Neuronal stem cell (in vitro differentiated cells): ENCODE data around the gene DENND6B.

ENCODE experiments used
- DNase-seq: peaks from one replicate; pipeline ENCODE4 v3.0.0-alpha.2; 2013; ENCODE audit warnings: low spot score
- H2AFZ ChIP-seq: one replicate; pipeline ENCODE4 v1.6.1; 2013; ENCODE audit warnings: mild to moderate bottlenecking, low read length, inconsistent platforms
- H2AK5ac ChIP-seq: 2 replicates; pipeline ENCODE4 v1.6.1; 2013; ENCODE audit warnings: low read depth, mild to moderate bottlenecking, inconsistent platforms, low read length, moderate library complexity, mixed read lengths
- H2BK120ac ChIP-seq: 2 replicates; pipeline ENCODE4 v1.6.1; 2013; ENCODE audit warnings: low read depth, mild to moderate bottlenecking, inconsistent platforms, low read length, moderate library complexity, mixed read lengths
- H2BK12ac ChIP-seq: one replicate; pipeline ENCODE4 v1.6.1; 2013; ENCODE audit warnings: low read length, inconsistent platforms
- H2BK15ac ChIP-seq: 2 replicates; pipeline ENCODE4 v1.6.1; 2013; ENCODE audit warnings: mild to moderate bottlenecking, low read length, inconsistent platforms, mixed read lengths
- H2BK5ac ChIP-seq: one replicate; pipeline ENCODE4 v1.6.1; 2013; ENCODE audit warnings: inconsistent platforms, mild to moderate bottlenecking, low read length, moderate library complexity
- H3K14ac ChIP-seq: one replicate; pipeline ENCODE4 v1.6.1; 2013; ENCODE audit warnings: low read length, inconsistent platforms
- H3K18ac ChIP-seq: 2 replicates; pipeline ENCODE4 v1.6.1; 2013; ENCODE audit warnings: low read length, inconsistent platforms
- H3K23ac ChIP-seq: 2 replicates; pipeline ENCODE4 v1.6.1; 2013; ENCODE audit warnings: low read depth, mild to moderate bottlenecking, mixed read lengths, low read length, inconsistent platforms; ENCODE audit not compliant: poor library complexity
- H3K27ac ChIP-seq: replicated peaks from 3 replicates; pipeline ENCODE4 v1.5.1; 2013; ENCODE audit warnings: low read length, inconsistent platforms
- H3K27me3 ChIP-seq, 3 experiments: 2 replicates each; pipeline ENCODE4 v1.6.1; 2013; ENCODE audit warnings: low read length in 3 of 3, mild to moderate bottlenecking in 2 of 3, inconsistent platforms in 1 of 3, low read depth in 1 of 3, mixed read lengths in 1 of 3, moderate library complexity in 1 of 3; ENCODE audit not compliant: control insufficient read depth in 3 of 3, insufficient read depth in 3 of 3
- H3K36me3 ChIP-seq, 2 donors: replicated peaks in 1 of 2; 2 replicates each; pipeline ENCODE4 v1.6.1; 2013; ENCODE audit warnings: low read length in 2 of 2; ENCODE audit not compliant: control insufficient read depth in 2 of 2, insufficient read depth in 2 of 2
- H3K4ac ChIP-seq: 2 replicates; pipeline ENCODE4 v1.6.1; 2013; ENCODE audit warnings: inconsistent platforms, mild to moderate bottlenecking, low read length, moderate library complexity
- H3K4me1 ChIP-seq, 2 donors: 1 replicate in 1 of 2; 2 replicates in 1 of 2; pipeline ENCODE4 v1.6.1; 2013; ENCODE audit warnings: low read length in 2 of 2, low read depth in 1 of 2; ENCODE audit not compliant: control insufficient read depth in 2 of 2, insufficient read depth in 1 of 2
- H3K4me2 ChIP-seq: one replicate; pipeline ENCODE4 v1.6.1; 2013; ENCODE audit warnings: mild to moderate bottlenecking, low read length, inconsistent platforms; ENCODE audit not compliant: insufficient read depth, poor library complexity, severe bottlenecking
- H3K4me3 ChIP-seq, 2 donors: 2 replicates each; pipeline ENCODE4 v1.5.1; 2013; ENCODE audit warnings: low read length in 2 of 2, mild to moderate bottlenecking in 2 of 2, inconsistent platforms in 1 of 2, moderate library complexity in 1 of 2
- H3K79me1 ChIP-seq: one replicate; pipeline ENCODE4 v1.6.1; 2013; ENCODE audit warnings: low read depth, mild to moderate bottlenecking, inconsistent platforms, low read length, moderate library complexity
- H3K9ac ChIP-seq: one replicate; pipeline ENCODE4 v1.6.1; 2013; ENCODE audit warnings: mild to moderate bottlenecking, low read depth, low read length, inconsistent platforms; ENCODE audit not compliant: poor library complexity
- H3K9me3 ChIP-seq, 2 donors: replicated peaks in 1 of 2; 2 replicates each; pipeline versions ENCODE3 to v1.6.1; 2013; ENCODE audit warnings: low read length in 2 of 2, mild to moderate bottlenecking in 2 of 2, inconsistent platforms in 1 of 2, low read depth in 1 of 2, mixed read lengths in 1 of 2, moderate library complexity in 1 of 2; ENCODE audit not compliant: control insufficient read depth in 2 of 2, insufficient read depth in 1 of 2
- H4K8ac ChIP-seq: one replicate; pipeline ENCODE4 v1.6.1; 2013; ENCODE audit warnings: low read depth, mild to moderate bottlenecking, inconsistent platforms, low read length, moderate library complexity
- H4K91ac ChIP-seq: one replicate; pipeline ENCODE4 v1.6.1; 2013; ENCODE audit warnings: low read length, low read depth, mild to moderate bottlenecking, inconsistent platforms; ENCODE audit not compliant: poor library complexity
- WGBS, 2 donors: extraction: QIAGEN DNeasy Blood & Tissue Kit; methylation state at CpG; one replicate each; pipeline ENCODE4 v1.1.7; 2013; ENCODE audit warnings: missing lambda C conversion rate in 2 of 2, mixed read lengths in 1 of 2; ENCODE audit not compliant: insufficient read length in 2 of 2, insufficient replicate concordance in 1 of 2; ENCODE audit errors: extremely low coverage in 2 of 2; 5-methylcytosine and 5-hydroxymethylcytosine counted together

The DENND6B gene

GRCh38 chr22:50308986-50309600, 17.7 kb downstream of the DENND6B start:
- peak overlapping the region; percentile 95 for H3K18ac ChIP-seq
- H3K27ac ChIP-seq: peak overlapping the region; percentile 81
- peak overlapping the region; percentile 28 for H2AFZ ChIP-seq
- H4K91ac ChIP-seq: no peak overlapping the region
- WGBS, 2 donors: no CpG with 5 or more reads among the region's 9 CpGs
- H3K4me3 ChIP-seq: no peak overlapping the region
- H3K79me1 ChIP-seq: peaks cover 19% of the 10 kb centered on the region
- H4K8ac ChIP-seq: no peak overlapping the region
- peak overlapping the region; percentile 71 for H3K14ac ChIP-seq
- H2BK120ac ChIP-seq: peak overlapping the region; percentile 81
- no peaks in the 10 kb centered on the region for H3K27me3 ChIP-seq
- H3K36me3 ChIP-seq: peaks cover 4 to 19% of the 10 kb centered on the region in 2 donors
- H2BK15ac ChIP-seq: peak overlapping the region; percentile 100
- no peaks in the 10 kb centered on the region for H3K9me3 ChIP-seq
- H3K4me2 ChIP-seq: no peak overlapping the region
- H2AK5ac ChIP-seq: peak overlapping the region; percentile 100
- peak overlapping the region; percentile 94 for H2BK12ac ChIP-seq
- H3K4ac ChIP-seq: no peak overlapping the region
- H2BK5ac ChIP-seq: peak overlapping the region; percentile 70
- H3K9ac ChIP-seq: no peak overlapping the region
- H3K23ac ChIP-seq: peak overlapping the region; percentile 91
- DNase-seq: no peak
- peaks cover 38 to 41% of the 10 kb centered on the region in 2 donors for H3K4me1 ChIP-seq

- H2AK5ac ChIP-seq: peak overlapping the region; percentile 100
- no peak overlapping the region for H3K4me3 ChIP-seq
- H3K4ac ChIP-seq: peak overlapping the region; percentile 95
- peak overlapping the region; percentile 90 for H2BK5ac ChIP-seq
- H2BK12ac ChIP-seq: peak overlapping the region; percentile 99
- H3K27ac ChIP-seq: peak overlapping the region; percentile 81
- H4K91ac ChIP-seq: no peak overlapping the region
- no peaks in the 10 kb centered on the region for H3K9me3 ChIP-seq
- peak overlapping the region; percentile 28 for H2AFZ ChIP-seq
- H3K36me3 ChIP-seq: peaks cover 4 to 24% of the 10 kb centered on the region in 2 donors
- H3K9ac ChIP-seq: no peak overlapping the region
- no CpG with 5 or more reads among the region's 7 CpGs for WGBS, 2 donors
- no peak overlapping the region for H4K8ac ChIP-seq
- H2BK15ac ChIP-seq: peak overlapping the region; percentile 100
- H3K79me1 ChIP-seq: peaks cover 23% of the 10 kb centered on the region
- H3K4me1 ChIP-seq: peaks cover 42 to 44% of the 10 kb centered on the region in 2 donors
- H3K23ac ChIP-seq: no peak overlapping the region
- no peak for DNase-seq
- H3K27me3 ChIP-seq: no peaks in the 10 kb centered on the region
- H3K14ac ChIP-seq: peak overlapping the region; percentile 31
- no peak overlapping the region for H3K4me2 ChIP-seq
- peak overlapping the region; percentile 97 for H3K18ac ChIP-seq
- no peak overlapping the region for H2BK120ac ChIP-seq
Observed at GRCh38 chr22:50308597-50308935, 18.2 kb downstream of the DENND6B start.

- peak overlapping the region; percentile 90 for H2BK5ac ChIP-seq
- peak overlapping the region; percentile 97 for H3K18ac ChIP-seq
- peaks cover 5 to 29% of the 10 kb centered on the region in 2 donors for H3K36me3 ChIP-seq
- no peaks in the 10 kb centered on the region for H3K27me3 ChIP-seq
- no peak for DNase-seq
- H3K14ac ChIP-seq: peak overlapping the region; percentile 97
- peak overlapping the region; percentile 99 for H2BK12ac ChIP-seq
- no peak overlapping the region for H3K4me2 ChIP-seq
- no peak overlapping the region for H3K9ac ChIP-seq
- no peaks in the 10 kb centered on the region for H3K9me3 ChIP-seq
- H4K91ac ChIP-seq: peak overlapping the region; percentile 53
- H2AFZ ChIP-seq: peak overlapping the region; percentile 28
- H3K23ac ChIP-seq: peak overlapping the region; percentile 73
- peak overlapping the region; percentile 95 for H3K4ac ChIP-seq
- peaks cover 28% of the 10 kb centered on the region for H3K79me1 ChIP-seq
- H2BK120ac ChIP-seq: peak overlapping the region; percentile 97
- no CpG with 5 or more reads among the region's 19 CpGs for WGBS, 2 donors
- H3K27ac ChIP-seq: peak overlapping the region; percentile 81
- H2BK15ac ChIP-seq: peak overlapping the region; percentile 100
- peak overlapping the region; percentile 65 for H4K8ac ChIP-seq
- peak overlapping the region; percentile 100 for H2AK5ac ChIP-seq
- H3K4me1 ChIP-seq: peaks cover 44% of the 10 kb centered on the region in 2 donors
- no peak overlapping the region for H3K4me3 ChIP-seq
Observed at GRCh38 chr22:50307890-50308596, 18.8 kb downstream of the DENND6B start.
